ENCODE measurements around the gene PDE1A.

The PDE1A gene

GRCh38 chr2:182265718-182266117 lies 161.1 kb downstream of the PDE1A start:
- DNase-seq, result no peak

DNA sequence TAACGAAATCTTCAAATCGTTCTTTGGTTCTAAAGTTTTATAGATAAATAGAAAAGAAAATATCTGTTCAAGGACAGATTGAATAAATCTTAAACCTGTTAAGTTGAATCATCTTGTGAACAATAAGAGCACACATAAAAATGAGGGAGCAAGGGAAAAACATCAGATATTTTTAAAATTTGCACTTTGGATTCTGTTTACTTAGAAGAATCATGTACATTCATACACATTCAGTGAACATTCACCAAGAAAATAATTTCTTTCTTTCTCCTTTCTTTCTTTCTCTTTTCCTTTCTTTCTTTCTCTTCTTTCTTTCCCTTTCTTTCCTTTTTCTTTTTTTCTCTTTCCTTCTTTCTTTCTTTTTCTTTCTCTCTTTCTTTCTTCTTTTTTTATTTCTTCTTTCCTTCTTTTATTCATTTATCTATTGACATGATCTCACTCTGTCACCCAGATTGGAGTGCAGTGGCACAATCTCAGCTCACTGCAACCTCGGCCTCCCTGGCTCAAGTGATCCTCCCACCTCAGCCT lies 164.9 kb downstream of the PDE1A start:
- no peak for DNase-seq

- DNase-seq, result no peak
Observed at GRCh38 chr2:182259629-182260150, 167.1 kb downstream of the PDE1A start.

DNA sequence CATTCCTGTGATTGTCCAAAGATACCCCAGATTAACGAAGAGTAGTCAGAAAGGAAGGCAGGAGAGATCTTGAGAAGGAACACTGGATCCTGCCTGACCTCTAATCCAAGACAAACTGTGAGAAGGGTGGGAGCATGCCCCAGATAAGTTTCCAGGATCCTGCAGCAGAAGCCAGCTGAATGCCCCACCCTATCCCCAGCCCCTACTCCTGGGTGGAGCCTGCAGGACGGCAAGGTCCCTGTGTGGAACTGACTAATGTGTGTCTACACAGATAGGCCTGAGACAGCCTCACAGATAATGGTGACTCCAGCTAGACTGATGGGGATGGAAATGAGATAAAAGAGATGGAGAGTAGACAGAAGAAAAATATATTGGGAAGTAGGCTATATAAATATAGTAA lies 174.3 kb downstream of the PDE1A start:
- DNase-seq, result no peak

DNA sequence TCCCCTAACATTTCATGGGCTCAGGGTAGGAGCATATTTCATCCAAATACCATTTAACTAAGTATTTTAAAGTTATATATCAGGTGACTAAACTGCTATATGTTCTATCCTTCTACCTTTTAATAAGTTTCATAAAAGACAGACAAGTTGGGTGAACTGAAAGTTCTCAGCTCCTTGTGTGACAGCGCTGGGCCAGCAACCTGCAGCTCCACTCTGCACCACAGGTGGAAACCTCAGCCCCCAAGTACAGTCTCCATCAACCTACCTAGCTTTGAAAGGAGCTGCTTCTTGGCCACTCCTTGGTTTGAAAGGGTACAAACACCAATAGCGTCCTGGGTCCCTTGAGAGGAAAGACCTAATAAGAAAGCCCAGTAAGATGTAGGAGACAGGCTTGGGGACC lies 177.9 kb downstream of the PDE1A start:
- DNase-seq, result no peak

- no peak for DNase-seq
Observed at GRCh38 chr2:182248362-182248761, 178.5 kb downstream of the PDE1A start.

DNA sequence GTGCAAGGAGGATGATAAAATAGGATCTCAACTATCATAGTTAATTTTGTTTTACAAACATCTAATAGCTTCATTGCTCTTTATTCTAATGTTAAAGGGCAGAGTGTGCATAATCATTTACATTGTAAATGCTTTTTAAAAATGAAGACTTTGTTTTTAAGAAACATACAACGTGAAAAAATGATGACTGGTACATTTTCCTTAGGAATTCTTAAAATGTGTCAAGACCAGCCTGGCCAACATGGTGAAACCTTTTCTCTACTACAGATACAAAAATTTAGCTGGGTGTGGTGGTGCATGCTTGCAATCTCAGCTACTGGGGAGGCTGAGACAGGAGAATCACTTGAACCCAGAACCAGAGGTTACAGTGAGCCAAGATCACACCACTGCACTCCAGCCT lies 179.0 kb downstream of the PDE1A start:
- DNase-seq, result no peak

DNA sequence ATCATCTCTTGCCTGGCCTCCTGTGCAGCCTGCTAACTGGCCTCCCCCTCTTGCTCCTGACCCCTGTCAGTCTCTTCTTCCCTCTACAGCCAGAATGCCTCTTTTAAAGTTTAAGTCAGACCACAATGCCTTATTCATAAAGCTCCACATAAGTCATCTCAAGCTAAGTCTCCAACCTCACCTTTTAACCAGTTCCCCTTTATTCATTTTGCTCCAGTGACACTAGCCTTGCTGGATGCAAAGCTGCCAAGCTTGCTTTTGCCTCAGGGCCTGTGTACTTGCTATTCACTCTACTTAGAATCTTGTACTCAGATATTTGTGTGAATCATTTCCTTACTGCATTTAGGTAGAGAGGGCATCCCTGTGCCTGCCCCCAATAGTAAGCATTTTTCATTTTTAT lies 180.9 kb downstream of the PDE1A start:
- no peak for DNase-seq

DNA sequence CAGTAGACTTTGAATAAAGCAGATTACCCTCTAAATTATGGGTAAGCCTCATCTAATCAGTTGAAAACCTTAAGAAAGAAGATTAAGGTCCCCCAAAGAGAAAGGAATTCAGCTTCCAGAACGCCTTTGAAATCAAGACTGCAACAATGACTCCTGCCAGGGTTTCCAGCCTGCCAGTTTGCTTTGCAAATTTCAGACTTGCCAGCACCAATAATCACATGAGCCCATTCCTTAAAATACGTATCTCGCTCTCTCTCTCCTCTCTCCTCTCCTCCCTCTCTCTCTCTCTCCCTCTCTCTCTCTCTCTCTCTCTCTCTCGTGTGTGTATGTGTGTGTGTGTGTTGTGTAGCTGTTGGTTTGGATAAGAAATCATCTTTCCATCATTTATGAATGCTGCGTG lies 184.2 kb downstream of the PDE1A start:
- no peak for DNase-seq

DNA sequence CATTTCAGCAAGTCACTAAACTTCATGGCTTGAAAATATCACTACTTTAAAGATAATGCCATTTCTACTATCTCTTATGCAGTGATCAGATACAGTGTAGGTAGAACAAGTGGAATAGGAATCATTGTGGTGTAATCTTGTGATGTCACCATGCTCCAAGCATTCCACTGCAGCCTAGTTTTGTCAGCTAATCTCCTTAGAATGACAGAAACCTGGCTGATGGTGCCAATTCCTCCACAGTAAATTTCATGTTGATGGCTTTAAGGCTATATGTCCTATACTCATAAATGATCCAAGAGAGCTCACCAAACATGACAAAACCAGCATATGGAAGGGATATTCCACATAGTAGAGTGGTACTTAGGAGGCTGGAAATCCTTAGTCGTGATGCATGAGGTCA lies 184.9 kb downstream of the PDE1A start:
- DNase-seq, result no peak

- DNase-seq, result no peak
Observed at GRCh38 chr2:182240862-182241371, 185.9 kb downstream of the PDE1A start.

DNA sequence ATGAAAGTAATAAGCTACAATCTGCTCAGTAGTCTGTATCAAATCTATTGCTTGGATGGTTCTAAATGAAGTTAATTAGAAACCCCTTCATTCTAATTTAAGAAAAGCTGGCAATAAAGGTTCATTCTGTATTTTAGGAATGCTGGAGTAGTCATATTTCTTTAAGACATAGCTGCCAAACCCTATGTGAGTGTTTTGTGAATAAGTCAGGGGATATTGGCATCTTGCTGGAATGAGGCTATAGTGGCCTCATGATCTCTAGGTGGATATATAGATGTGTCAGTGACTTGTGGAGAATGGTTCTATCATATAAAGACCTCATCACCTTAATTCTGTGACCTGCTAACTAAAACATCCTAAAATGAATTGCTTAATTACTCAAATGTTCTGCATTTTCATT lies 196.3 kb downstream of the PDE1A start:
- DNase-seq, result no peak

DNA sequence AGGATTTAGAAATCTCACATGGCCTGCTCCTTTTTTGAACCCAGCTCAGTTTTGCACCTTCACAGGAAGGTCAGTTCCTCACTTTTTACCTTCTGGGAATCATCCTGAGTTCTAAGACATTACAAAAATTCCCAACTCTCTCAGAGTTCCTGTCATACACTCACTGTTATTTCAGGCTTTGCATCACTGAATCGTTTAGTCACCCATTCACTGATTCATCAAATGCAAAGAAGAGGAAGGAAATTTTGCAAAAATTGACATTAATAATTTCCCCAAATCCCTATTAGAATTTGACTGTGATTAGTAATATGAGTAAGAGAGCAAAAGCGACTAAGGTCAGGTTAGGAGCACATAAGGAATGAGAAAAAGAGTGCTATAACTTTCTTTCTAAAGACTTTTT lies 197.5 kb downstream of the PDE1A start:
- no peak for DNase-seq

GRCh38 chr2:182228741-182229140 lies 198.1 kb downstream of the PDE1A start:
- no peak for DNase-seq

- DNase-seq, result no peak
Observed at GRCh38 chr2:182228073-182228473, 198.8 kb downstream of the PDE1A start.

- no peak for DNase-seq
Observed at GRCh38 chr2:182226807-182227206, 200.0 kb downstream of the PDE1A start.

- DNase-seq, result no peak
Observed at GRCh38 chr2:182224669-182225068, 202.2 kb downstream of the PDE1A start.

DNA sequence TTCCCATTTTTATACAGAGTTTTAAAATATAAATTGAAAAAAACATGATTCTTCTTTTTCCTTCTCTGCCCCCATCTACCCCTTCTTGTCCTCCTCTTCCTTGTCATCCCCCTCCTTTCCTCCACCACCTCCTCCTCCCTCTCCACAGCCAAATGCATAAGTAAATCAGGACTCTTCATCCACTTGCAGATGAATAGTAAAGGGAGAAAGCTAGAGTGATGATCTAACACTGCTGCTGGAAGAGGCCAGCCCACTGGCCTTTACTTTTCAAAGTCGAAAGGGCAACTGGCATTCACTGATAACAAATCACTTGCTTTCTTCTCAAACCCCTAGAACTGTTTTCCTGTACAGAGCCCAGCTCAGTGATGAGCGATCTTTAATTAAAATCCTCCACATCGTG lies 205.8 kb downstream of the PDE1A start:
- no peak for DNase-seq

DNA sequence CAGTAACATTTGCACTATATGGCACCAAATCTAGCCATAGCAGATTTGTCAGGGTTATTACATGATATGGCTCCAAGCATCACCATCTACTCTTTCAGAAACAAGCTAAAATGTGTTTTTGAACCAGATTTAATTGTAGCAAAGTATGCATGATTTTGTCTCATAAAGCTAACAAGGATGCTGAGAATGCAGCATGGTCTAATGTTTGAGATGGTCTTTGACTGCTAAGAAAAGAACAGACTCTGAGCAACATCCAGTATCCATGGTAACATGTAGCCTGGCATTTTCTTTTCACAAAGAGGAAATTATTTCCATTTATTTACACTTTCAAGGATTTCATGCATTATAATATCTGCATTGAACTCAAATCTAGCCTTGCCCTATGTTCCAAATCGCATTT lies 206.5 kb downstream of the PDE1A start:
- no peak for DNase-seq

- no peak for DNase-seq
Observed at GRCh38 chr2:182210669-182211068, 216.2 kb downstream of the PDE1A start.

DNA sequence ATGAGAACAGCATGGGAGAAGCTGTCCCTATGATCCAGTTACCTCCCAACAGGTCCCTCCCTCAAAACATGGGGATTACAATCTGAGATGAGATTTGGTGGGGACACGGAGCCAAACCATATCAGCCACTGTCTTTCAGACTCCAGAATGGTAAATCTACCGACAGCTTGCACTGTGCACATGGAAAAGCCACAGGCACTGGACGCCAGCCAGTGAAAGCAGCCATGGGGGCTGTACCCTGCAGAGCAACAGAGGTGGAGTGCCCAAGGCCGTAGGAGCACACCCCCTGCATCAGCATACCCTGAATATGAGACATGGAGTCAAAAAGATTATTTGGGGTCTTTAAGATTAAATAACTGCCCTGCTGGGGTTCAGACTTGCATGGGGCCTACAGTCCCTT lies 218.4 kb downstream of the PDE1A start:
- DNase-seq, result no peak

GRCh38 chr2:182207049-182207746 lies 219.6 kb downstream of the PDE1A start:
- DNase-seq, result no peak

GRCh38 chr2:182197529-182197928 lies 229.3 kb downstream of the PDE1A start:
- DNase-seq, result no peak

GRCh38 chr2:182193291-182193690 lies 233.5 kb downstream of the PDE1A start:
- DNase-seq, result no peak

GRCh38 chr2:182191061-182191460 lies 235.8 kb downstream of the PDE1A start:
- no peak for DNase-seq

All from activated gamma-delta T cell (primary cell).